Measurements from ENCODE around the gene LHFPL3.

GRCh38 chr7:104804696-104805095, 476.3 kb downstream of the LHFPL3 start:
- no peak for TF ChIP-seq CTCF (IDR thresholded peaks at IDR 0.05)
- TF ChIP-seq EZH2phosphoT487 (IDR thresholded peaks at IDR 0.05), result no peak
